Vagina (tissue), 2 donors: Measurements from ENCODE around the gene ZNF146.

ENCODE experiments used
- POLR2A ChIP-seq, 2 donors: fragments of 450-650 bp; IDR thresholded peaks; one replicate each; pipeline ENCODE4 v1.6.1; 2017; ENCODE audit warnings: antibody characterized with exemption in 2 of 2, mild to moderate bottlenecking in 2 of 2, moderate library complexity in 2 of 2
- POLR2AphosphoS5 ChIP-seq, 2 donors: sonication (generic); formaldehyde crosslinking; IDR thresholded peaks; one replicate each; pipeline ENCODE4 v1.9.0; 2017; ENCODE audit warnings: antibody characterized with exemption in 2 of 2, mild to moderate bottlenecking in 2 of 2, low read depth in 1 of 2; ENCODE audit not compliant: insufficient read depth in 1 of 2

DNA sequence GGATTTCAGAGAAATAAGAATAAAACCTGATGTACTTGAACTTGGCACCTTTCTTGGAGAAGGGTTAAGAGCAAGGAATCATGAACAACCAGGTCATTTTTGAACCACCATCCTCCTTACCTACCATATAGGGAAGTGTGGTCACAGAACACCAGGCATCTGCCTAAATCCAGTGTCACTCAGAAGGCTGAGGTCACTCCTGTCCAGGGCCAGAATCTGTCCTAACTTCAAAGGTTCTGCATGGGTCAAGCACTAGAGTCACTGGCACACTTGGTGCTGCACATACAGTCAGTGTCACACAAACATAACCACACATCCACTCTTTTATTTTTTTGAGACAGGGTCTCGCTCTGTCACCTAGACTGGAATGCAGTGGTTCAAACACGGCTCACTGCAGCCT is 2.0 kb upstream of the ZNF146 start:
- TF ChIP-seq POLR2AphosphoS5 (IDR thresholded peaks at IDR 0.05; ENCODE audit: insufficient read depth in 1 of 2, low read depth in 1 of 2) (no peak), POLR2A (IDR thresholded peaks at IDR 0.05) (no peak)
